GM18499 (cell line): ENCODE results near the gene PPP2CA.
"Not testable (repeated sequence)": the region's sequence is repeated elsewhere in the genome, so short reads cannot be mapped to it uniquely, and the experiment has no call there.

Experiments used
- ATAC-seq: cut with Tn5 transposase; IDR thresholded peaks from one replicate; pipeline ENCODE4 v1.9.1; 2021; ENCODE audit warnings: moderate number of reproducible peaks; ENCODE audit not compliant: insufficient read depth, unreplicated experiment

Gene PPP2CA

DNA sequence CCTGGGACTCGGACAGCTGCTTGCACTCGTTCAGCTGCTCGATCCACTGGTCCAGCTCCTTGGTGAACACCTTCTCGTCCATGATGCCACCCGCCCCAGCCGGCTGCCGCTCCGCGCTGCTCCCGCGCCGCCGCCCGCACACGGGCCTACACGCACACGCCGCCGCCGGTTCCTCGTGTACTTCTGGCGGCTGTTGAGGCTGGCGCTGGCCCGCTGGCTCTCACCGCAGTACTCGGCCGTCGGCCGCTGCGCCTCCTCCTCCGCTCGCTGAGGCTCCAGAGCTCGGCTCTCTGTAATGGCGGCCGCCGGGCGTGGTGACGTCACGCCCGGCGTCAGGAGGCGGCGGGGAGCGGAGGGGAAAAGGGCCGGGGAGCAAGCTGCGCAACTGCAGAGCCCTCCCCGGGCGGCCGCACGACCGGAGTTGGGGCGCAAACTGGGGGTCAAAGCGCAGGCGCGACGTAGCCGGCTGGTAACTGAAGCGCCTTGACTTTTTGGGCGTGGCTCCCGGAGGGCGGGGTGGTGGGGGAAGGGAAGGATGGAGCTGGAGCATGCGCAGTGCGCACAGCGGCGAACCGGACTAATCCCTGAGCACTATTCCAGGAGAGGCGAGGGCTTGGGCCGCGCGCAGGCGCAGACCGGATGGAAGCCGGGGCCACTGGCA lies at the start of gene PPP2CA:
TSS of gene PPP2CA (minus strand) at position 294 of the 661 bp plus-strand sequence. CDS start at position 82, 212 bp downstream.
- peak; percentile 55 for ATAC-seq

DNA sequence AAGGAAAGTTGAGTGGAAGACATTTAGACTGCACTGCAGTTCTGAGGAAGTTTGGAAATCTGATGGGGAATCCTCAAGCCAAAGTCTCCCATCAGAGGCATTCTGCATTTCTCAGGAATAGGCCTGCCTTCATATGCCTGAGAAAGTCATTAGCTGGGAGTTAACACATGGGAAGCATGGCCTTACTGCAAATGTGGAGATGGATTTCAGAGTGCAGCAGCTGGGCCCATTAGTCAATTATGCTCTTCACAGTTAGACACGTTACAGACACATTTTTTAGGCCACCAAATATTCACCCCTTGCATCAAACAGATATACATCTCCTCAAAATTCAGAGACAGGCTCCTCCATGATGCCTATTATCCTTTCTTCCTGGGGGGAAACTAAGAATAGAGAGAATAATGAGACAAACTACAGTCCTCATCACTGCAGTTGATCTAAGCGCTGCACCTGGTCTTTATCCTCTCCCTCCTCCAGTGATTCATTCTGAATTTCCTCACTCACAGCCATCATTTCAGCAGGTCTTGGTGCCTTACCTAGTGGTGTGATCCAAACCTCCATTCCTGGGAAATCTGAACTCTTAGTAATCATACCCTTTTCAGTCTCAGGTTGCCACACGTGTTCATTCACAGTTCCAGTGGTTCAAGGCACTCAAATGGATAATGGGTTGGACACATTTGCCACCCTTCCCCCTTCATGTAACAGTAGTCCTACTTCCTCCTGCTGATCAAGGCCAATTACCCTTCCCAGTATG lies 47.9 kb upstream of the PPP2CA start:
- ATAC-seq, result no peak

DNA sequence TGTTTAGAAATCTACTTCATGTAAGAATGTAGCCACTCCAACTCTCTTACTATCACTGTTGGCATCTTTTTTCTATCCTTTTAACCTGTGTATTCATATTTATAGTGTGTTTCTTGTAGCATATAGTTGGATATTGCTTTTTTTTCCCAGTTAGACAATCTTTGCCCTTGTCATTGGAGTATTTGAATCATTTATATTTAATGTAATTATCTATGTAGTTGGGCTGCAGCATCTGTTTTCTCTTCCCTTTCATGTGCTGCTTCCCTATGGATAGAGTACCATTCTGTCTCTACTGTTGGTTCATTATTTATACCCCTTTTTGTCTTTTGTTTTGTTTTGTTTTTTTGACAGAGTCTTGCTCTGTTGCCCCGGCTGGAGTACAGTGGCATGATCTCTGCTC lies 45.2 kb upstream of the PPP2CA start:
- no peak for ATAC-seq

DNA sequence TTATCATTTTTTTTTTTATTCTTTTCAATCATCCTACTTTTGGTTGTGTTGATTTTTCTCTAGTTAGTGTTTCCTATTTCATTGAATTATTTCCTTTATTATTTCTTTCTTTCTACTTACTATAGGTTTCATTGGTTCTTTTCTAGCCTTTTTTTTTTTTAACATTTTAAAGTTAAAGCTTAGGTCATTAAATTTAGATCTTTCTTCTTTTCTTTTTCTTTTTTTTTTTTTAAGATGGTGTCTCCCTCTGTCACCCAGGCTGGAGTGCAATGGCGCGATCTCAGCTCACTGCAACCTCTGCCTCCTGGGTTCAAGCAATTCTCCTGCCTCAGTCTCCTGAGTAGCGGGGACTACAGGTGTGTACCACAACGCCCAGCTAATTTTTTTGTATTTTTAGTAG lies 43.0 kb upstream of the PPP2CA start:
- no peak for ATAC-seq

DNA sequence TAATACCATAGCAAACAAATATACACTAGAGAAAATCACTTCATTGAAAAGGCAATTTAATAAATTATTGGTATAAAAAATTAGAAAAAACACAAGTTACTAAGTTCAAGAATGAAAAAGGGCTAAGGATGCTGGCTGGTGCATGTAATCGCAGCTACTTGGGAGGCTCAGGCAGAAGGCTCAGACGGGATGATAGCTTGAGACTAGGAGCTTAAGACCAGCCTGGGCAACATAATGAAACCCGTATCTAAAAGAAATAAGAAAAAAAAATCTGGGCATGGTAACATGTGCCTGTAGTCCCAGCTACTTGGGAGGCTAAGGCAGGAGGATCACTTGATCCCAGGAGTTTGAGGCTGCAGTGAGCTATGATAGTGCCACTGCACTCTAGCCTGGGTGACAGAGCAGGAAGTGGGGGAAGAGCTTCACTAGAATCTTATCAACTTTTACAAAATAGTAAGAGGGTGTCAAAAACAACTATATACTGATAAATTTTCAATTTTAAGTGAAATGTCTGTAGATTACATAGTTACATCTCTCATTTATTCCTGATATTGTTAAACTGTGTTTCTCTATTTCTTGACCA lies 42.2 kb upstream of the PPP2CA start:
- ATAC-seq, result no peak

DNA sequence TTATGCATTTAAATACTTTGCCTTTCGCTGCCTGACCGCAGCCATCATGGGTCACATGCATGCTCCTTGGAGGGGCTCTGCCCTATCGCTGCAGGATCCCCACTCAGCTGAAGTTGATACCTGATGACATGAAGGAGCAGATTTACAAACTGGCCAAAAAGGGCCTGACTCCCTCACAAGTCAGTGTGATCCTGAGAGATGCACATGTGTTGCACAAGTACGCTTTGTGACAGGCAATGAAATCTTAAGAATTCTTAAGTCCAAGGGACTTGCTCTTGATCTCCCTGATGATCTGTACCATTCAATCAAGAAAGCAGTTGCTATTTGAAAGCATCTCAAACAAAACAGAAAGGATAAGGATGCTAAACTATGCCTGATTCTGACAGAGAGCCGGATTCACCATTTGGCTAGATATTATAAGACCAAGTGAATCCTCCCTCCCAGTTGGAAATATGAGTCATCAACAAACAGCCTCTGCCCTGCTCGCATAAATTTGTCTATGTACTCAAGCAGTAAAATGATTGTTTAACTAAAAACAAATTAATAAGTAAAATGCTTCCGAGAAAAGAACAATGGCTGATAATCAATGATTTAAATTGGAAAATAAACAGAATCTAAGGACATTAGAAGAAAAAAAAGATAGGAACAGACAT lies 41.6 kb upstream of the PPP2CA start:
- ATAC-seq, result no peak

DNA sequence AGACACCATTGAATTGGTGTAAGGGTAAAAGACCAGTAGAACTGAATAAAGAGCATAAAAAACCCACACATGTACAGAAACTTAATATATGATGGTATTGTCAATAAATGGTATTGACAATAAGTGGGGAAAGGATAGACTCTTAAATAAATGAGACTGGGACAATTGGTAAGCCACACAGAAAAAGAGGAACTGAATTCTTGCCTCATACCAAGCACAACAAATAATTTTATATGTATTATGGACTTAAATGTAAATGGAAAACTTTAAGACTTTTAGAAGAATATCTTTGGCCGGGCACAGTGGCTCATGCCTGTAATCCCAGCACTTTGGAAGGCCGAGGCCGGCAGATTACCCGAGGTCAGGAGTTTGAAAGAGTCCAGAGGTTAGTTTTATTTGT lies 37.9 kb upstream of the PPP2CA start:
- no peak for ATAC-seq

DNA sequence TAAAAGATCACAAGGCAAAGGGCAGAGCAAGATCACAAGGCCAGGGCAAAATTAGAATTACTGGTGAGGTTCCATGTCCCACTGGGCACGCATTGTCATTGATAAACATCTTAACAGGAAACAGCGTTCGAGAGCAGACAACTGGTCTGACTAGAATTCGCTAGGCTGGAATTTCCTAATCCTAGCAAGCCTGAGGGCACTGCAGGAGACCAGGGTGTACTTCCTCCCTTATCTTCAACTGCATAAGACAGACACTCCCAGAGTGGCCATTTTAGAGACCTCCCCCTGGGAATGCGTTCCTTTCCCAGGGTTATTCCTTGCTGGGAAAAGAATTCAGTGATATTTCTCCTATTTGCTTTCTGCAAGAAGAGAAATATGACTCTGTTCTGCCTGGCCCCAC lies 36.8 kb upstream of the PPP2CA start:
- ATAC-seq, result not testable (repeated sequence)

DNA sequence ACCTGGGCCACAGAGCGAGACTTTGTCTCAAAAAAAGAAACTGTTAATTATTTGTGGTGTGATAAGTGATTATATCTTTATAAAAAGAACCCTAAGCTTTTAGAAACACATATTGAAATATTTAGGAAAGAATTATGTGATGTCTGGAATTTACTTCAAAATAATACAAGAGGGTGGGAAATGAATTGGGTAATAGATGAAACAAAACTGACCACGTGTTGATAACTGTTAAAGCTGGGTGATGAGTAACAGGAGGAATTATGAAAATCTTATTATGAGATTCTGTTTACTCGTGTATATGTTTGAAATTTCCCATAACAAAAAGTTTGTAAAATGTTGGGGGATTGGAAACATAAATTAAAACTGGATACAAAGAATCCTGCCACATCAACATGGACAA lies 33.0 kb upstream of the PPP2CA start:
- ATAC-seq, result no peak

DNA sequence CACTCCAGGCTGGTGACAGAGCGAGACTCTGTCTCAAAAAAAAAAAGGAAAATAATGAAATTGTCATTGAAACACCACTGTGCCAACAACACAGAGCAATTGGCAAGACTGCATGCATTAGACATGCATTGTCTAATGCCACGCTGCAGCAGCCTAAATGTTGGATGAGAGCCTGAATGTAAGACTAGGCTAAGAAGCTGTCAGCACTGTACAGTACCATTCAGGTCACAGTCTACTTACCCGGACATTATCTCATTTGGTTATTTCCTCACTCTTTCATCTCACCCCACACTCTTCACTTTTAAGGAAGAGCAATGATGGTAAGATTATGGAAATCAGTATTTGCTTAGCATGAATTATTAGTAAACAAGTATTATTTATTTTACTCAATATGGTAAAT lies 31.3 kb upstream of the PPP2CA start:
- ATAC-seq, result no peak

DNA sequence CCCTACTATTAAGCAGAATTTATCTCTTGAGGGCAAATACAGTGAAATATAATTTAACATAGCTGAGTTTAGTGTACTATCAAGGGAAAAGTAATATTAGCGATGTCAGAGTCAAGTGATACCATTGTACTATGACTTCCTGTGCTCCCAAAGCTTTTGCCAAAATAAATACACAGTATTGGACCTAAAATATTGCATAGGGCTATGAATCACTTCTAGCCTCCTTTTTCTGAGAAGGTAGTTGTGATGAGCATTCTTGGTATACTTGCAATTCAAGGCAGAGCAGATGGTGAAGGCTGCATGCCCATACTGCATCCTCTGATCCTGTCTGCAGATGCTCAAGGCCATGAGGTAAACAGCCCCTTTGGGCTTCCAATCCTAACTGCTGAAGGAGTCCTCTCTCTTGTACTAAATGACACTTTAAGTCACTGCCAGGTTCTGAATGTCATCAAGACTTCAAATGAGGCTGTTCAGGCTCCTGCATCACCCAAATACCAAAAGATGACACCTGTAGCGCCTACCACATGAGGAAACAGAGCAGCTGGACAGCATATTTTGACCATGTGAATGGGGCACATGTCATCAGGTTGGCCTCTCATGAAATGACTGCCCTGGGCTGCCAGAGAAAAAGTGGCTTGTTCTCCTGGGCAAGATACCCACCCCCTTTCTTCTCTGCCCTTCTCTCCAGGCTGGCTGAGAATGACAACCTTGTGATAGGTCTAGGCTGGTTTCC lies 29.7 kb upstream of the PPP2CA start:
- no peak for ATAC-seq

DNA sequence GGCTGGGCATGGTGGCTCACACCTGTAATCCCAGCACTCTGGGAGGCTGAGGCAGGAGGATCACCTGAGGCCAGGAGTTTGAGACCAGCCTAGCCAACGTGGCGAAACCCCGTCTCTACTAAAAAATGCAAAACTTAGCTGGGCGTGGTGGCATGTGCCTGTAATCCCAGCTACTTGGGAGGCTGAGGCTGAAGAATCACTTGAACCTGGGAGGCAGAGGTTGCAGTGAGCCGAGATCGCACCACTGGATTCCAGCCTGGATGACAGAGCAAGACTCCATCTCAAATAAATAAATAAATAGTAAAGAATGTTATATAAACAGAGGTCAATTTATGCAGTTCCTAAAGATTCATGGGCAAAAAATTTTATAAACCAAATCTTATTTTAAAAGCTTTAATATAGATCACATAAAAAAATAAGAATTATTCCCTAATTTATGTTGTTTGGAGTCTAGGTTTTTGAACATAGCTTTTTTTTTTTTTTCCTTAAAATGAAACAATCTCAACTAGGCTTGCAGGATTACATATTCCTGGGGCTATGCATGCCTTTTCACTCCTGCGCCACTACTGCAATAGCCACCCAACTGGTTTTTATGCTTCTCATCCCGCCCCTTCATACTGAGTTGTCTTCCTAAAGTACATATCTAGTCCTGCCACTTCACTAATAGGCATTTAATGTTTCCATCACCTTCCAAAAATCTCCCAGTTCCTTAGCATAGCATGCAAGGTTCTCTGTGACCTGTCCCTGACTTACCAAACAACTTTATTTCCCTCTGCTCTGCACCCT lies 27.7 kb upstream of the PPP2CA start:
- ATAC-seq, result not testable (repeated sequence)

DNA sequence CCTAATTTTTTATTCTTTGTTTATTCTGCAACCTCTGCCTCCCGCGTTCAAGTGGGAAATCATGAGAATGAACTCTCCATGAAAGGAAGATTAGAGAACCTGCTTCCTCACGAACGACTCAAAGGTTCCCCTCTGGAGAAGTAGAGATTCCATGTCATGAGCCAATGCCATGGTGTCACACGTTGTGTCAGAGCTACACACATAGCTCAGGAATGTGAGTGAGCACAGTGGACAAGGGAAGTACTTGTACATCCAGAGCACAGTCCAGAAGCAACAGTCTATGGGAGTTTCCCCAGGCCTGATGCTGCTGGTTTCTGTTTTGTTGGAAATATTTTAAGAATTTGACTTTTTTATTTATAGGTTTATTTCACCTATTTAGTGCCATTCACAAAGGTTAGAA lies 26.8 kb upstream of the PPP2CA start:
- ATAC-seq, result no peak

DNA sequence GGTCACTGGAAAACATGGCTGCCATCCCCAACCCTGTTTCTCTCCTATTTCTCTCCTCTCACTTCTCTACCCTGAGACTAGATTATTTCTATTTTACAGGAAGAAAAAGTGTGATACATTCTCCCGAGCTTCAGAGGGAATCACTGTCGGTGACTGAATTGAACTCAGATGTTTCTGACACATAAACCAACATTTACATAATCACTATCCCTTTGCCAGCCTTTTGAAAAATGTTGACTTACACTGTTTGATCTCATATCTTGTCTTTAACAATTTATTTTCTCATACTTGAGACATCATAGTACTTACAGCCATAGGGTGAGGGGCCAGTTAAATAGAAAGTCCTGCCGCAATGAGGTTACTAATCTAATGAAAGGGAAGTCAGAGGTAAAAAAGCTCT lies 25.1 kb upstream of the PPP2CA start:
- no peak for ATAC-seq

DNA sequence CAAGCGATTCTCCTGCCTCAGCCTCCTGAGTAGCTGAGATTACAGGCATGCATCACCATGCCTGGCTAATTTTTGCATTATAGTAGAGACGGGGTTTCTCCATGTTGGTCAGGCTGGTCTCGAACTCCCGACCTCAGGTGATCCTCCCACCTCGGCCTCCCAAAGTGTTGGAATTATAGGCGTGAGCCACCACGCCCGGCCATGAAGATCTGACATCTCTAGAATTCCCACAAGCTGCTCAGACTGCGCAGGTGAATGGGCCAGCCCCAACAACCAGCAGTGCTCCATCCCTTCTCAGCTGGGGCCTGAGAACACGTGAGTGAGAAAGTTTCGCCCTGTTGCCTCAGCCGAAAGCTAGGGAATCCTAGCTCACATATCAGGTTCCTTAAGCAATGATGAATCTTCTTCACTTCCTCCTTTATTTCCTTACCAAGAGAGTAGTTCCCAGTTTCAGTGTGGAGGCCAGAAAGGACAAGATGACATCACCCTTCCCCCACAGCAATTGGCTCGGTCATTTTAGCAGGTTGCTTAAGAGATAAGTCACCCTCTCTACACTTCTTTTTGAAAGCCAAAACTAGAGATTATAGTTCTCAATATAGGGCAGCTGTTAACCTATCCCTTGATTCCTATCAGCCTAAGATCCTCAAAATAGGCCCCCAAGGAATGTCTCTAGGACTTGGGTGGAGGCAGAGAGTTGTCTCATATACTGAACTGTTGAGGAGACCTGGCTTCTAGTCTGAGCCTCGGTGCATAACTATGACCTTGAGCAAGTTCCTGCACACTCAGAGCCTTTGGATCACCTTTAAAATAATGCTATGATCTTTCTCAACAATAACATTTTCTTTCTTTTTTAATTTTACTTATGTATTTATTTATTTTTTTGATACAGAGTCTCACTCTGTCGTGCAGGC lies 23.9 kb upstream of the PPP2CA start:
- ATAC-seq, result no peak

DNA sequence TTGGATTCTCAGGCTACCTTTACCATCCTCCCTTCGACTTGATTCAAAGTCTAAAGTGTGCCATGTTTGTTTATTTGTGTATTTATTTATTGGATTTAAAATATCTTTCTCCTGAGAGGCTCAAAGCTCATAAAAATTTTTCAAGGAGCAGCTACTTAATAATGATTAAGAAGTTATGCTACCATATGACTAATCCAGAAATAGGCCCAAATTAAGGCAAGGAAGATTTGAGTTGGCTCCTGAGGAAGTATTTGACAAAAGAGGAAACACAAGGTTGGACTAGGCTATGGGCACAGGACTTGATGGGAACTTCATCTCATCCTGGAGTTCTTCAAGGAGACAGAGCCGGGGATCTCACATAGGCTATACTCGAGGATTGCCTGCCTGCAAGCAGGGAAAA lies 22.4 kb upstream of the PPP2CA start:
- ATAC-seq, result no peak

DNA sequence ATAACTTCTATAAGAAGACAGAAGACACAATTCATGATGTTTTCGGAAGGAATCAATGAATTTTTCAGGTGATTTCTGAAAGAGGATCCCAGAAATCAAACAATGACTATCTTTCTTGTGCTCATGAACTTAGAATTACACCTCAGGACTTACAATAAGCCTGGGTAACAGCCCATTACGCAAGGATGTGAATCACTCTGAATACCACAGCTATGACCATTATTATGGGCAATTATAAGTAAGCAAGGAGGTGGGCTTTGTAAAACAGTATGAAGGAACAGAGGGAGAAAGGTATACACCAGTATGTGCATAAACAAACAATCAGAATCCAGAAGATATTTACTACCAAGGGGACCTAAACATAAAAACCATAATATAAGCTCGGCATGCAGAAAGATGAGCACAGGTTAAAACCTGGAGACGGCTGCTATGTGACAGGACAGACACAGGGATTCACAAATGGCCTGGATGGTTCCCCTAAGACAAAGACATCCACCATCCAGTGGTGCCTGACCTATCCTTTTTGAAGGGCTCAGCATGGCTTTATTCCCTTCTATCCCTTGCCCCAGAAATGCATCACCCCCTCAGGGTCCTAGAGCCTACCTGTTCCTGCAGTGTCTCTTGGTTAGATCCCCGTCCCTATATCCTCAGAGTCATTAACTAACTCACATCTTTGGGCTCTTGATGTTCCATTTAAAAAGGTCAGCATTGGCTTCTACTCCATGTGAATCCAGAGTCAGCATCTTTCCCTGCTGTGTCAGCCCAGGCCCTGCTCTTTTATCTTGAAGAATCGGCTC lies 21.8 kb upstream of the PPP2CA start:
- no peak for ATAC-seq
